IMR-90 (cell line): ENCODE measurements around the gene FKBP7. TPM values are rescaled to one million over a fixed set of nuclear protein-coding genes. Genes with fewer than 3 reads are reported as not detected.
A peak's percentile ranks its signal among the peaks of the same experiment; 100 is the strongest.

Experiments used
- ATAC-seq: fragments of 200-7000 bp; cut with Tn5 transposase; 2 replicates; pipeline ENCODE4 v1.9.1; 2020; ENCODE audit warnings: low read depth, mild to moderate bottlenecking, moderate library complexity
- BruUV-seq: library from RNA; stranded (reverse); fragments of 400-500 nt; replicated peaks from 2 replicates; lab custom pipeline; 2021; lab: Mats Ljungman, UMichigan
- CTCF ChIA-PET: fragments of 300-600 bp; formaldehyde crosslinking; extraction: SDS; loops from one replicate; lab custom pipeline; 2021; ENCODE audit warnings: antibody characterized with exemption; lab: Yijun Ruan, JAX
- POLR2A ChIA-PET: fragments of 300-600 bp; sonication (Branson Sonifier 250); formaldehyde crosslinking; loops from one replicate; lab custom pipeline; 2022; ENCODE audit warnings: antibody characterized with exemption; ENCODE audit not compliant: unreplicated experiment; lab: Charles Lee
- DNase-seq: peaks from one replicate; pipeline ENCODE4 v3.0.0; 2013
- H2AFZ ChIP-seq: replicated peaks from 2 replicates; pipeline ENCODE3; 2013; ENCODE audit warnings: low read length, mild to moderate bottlenecking; ENCODE audit not compliant: poor library complexity
- H2AK5ac ChIP-seq: 2 replicates; pipeline ENCODE4 v1.6.1; 2013; ENCODE audit warnings: low read depth, low read length, inconsistent platforms
- H2AK9ac ChIP-seq: replicated peaks from 2 replicates; pipeline ENCODE3; 2013; ENCODE audit warnings: mild to moderate bottlenecking, low read depth, low read length, moderate library complexity; ENCODE audit not compliant: poor library complexity
- H2BK120ac ChIP-seq: 2 replicates; pipeline ENCODE4 v1.6.1; 2013; ENCODE audit warnings: low read depth, low read length, inconsistent platforms
- H2BK15ac ChIP-seq: 3 replicates; pipeline ENCODE4 v1.6.1; 2013; ENCODE audit warnings: low read depth, low read length, inconsistent platforms
- H2BK20ac ChIP-seq: 2 replicates; pipeline ENCODE4 v1.6.1; 2013; ENCODE audit warnings: low read depth, mild to moderate bottlenecking, inconsistent platforms, low read length, moderate library complexity
- H2BK5ac ChIP-seq: 2 replicates; pipeline ENCODE4 v1.6.1; 2013; ENCODE audit warnings: mild to moderate bottlenecking, low read depth, low read length, inconsistent platforms; ENCODE audit not compliant: poor library complexity, severe bottlenecking
- H3K14ac ChIP-seq: replicated peaks from 2 replicates; pipeline ENCODE4 v1.6.1; 2013; ENCODE audit warnings: low read depth, low read length, inconsistent platforms
- H3K18ac ChIP-seq: 2 replicates; pipeline ENCODE4 v1.6.1; 2013; ENCODE audit warnings: low read depth, low read length, control low read depth
- H3K23ac ChIP-seq: 2 replicates; pipeline ENCODE4 v1.6.1; 2013; ENCODE audit warnings: low read depth, low read length, inconsistent platforms
- H3K27ac ChIP-seq: 2 replicates; pipeline ENCODE4 v1.5.1; 2013; ENCODE audit warnings: mild to moderate bottlenecking, control low read depth, low read length; ENCODE audit not compliant: insufficient read depth
- H3K27me3 ChIP-seq: 2 replicates; pipeline ENCODE4 v1.6.1; 2013; ENCODE audit warnings: low read length; ENCODE audit not compliant: control insufficient read depth, insufficient read depth
- H3K36me3 ChIP-seq: 2 replicates; pipeline ENCODE4 v1.6.1; 2013; ENCODE audit warnings: low read length, mixed read lengths; ENCODE audit not compliant: control insufficient read depth, insufficient read depth
- H3K4ac ChIP-seq: 2 replicates; pipeline ENCODE4 v1.6.1; 2013; ENCODE audit warnings: low read depth, low read length, inconsistent platforms
- H3K4me1 ChIP-seq: 2 replicates; pipeline ENCODE4 v1.6.1; 2013; ENCODE audit warnings: low read length, mixed read lengths; ENCODE audit not compliant: control insufficient read depth, insufficient read depth
- H3K4me2 ChIP-seq: 2 replicates; pipeline ENCODE4 v1.6.1; 2013; ENCODE audit warnings: low read depth, mild to moderate bottlenecking, control low read depth, low read length, moderate library complexity
- H3K4me3 ChIP-seq: 2 replicates; pipeline ENCODE4 v1.5.1; 2013; ENCODE audit warnings: low read depth, mild to moderate bottlenecking, control low read depth, low read length, moderate library complexity; ENCODE audit not compliant: insufficient read depth
- H3K56ac ChIP-seq: 2 replicates; pipeline ENCODE4 v1.6.1; 2013; ENCODE audit warnings: low read length, inconsistent platforms; ENCODE audit not compliant: insufficient read depth; ENCODE audit errors: extremely low read depth
- H3K79me1 ChIP-seq, 2 experiments: 2 replicates each; pipeline ENCODE4 v1.6.1; 2013; ENCODE audit warnings: low read length in 2 of 2, inconsistent platforms in 1 of 2, low read depth in 1 of 2
- H3K9ac ChIP-seq: 2 replicates; pipeline ENCODE4 v1.6.1; 2013; ENCODE audit warnings: low read depth, low read length, control low read depth
- H3K9me1 ChIP-seq: 2 replicates; pipeline ENCODE4 v1.6.1; 2013; ENCODE audit warnings: low read length, inconsistent platforms; ENCODE audit not compliant: insufficient read depth
- H3K9me3 ChIP-seq: 2 replicates; pipeline ENCODE4 v1.6.1; 2013; ENCODE audit warnings: low read length; ENCODE audit not compliant: control insufficient read depth, insufficient read depth
- H4K20me1 ChIP-seq: 2 replicates; pipeline ENCODE4 v1.6.1; 2013; ENCODE audit warnings: low read length, inconsistent platforms; ENCODE audit not compliant: insufficient read depth
- H4K5ac ChIP-seq: 2 replicates; pipeline ENCODE4 v1.6.1; 2013; ENCODE audit warnings: mild to moderate bottlenecking, low read depth, low read length, control low read depth
- H4K8ac ChIP-seq, 2 experiments: 2 replicates each; pipeline ENCODE4 v1.6.1; 2013; ENCODE audit warnings: low read depth in 2 of 2, low read length in 2 of 2, control low read depth in 1 of 2, inconsistent platforms in 1 of 2
- H4K91ac ChIP-seq: 2 replicates; pipeline ENCODE4 v1.6.1; 2013; ENCODE audit warnings: low read depth, low read length, inconsistent platforms; ENCODE audit not compliant: insufficient read depth
- NFE2L2 ChIP-seq: fragments of 150-350 bp; IDR thresholded peaks from 2 replicates; pipeline ENCODE4 v1.6.1; 2016; ENCODE audit warnings: low read depth, mild to moderate bottlenecking, low read length
- RFX5 ChIP-seq: IDR thresholded peaks from 2 replicates; pipeline ENCODE4 v1.8.0; 2012; ENCODE audit warnings: low read depth, mild to moderate bottlenecking, low read length, moderate library complexity
- WGBS, 2 experiments: methylation state at CpG; one replicate each; pipeline versions ENCODE4 v1.1.5 to v1.1.7; 2013; ENCODE audit warnings: missing lambda C conversion rate in 2 of 2; ENCODE audit not compliant: insufficient read length in 1 of 2; ENCODE audit errors: extremely low coverage in 2 of 2; 5-methylcytosine and 5-hydroxymethylcytosine counted together
- dilution Hi-C: fragments of 300-500 bp; cut with HindIII; formaldehyde crosslinking; loops from one replicate; pipeline ENCODE4 v1.14.3; 2018; ENCODE audit warnings: low sequenced_read_pairs; ENCODE audit not compliant: unreplicated experiment
- in situ Hi-C: fragments of 300-500 bp; cut with MboI; formaldehyde crosslinking; loops from 3 replicates; pipeline ENCODE4 v1.14.3; 2019; ENCODE audit warnings: low sequenced_read_pairs, inconsistent platforms, mixed read lengths
- intact Hi-C: fragments of 100-400 bp; cut with micrococcal nuclease; formaldehyde crosslinking; loops from 2 replicates; pipeline ENCODE4 v1.10.0; 2022
- polyA plus RNA-seq, 3 experiments: library from polyadenylated mRNA; depleted of rRNA; stranded (reverse); fragments of >200 nt; gene quantifications; 2 replicates each; pipeline ENCODE4 v1.2.3, GENCODE V29; 2012; ENCODE audit warnings: low replicate concordance in 1 of 3
- total RNA-seq: library from RNA; depleted of rRNA; stranded (reverse); fragments of >200 nt; gene quantifications from 2 replicates; pipeline ENCODE4 v1.2.3, GENCODE V29; 2012

The FKBP7 gene
- total and polyA plus RNA-seq, 2 of the 4 experiments (the other 2 are of a cell fraction): 32.6 to 51.0 TPM

DNA sequence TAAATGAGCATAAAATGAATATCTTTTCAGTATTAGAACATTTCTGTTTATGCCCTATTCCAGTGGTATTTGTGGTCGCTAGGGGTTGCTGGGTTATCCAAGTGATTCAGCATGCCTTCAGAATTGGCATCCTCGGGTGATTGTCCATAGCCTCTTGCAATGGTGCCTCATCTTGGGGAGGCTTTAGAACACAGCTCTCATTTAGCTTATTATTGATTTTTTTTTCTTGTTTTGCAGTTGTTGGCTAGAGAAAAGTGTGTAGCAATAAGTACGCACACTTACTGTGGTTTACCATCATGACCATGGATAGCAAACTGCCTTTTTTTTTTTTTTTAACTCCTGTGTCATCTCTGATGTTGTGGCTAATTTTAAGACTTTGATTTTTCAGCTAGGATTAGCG is 35.5 kb upstream of the FKBP7 start:
- peak; percentile 33 for DNase-seq
- no TSS peak for BruUV-seq
- H4K91ac ChIP-seq: no peak overlapping the region

More for the DNA sequence above, 35.5 kb upstream of the FKBP7 start:
- CTCF ChIA-PET: interaction anchor here (0.6 kb wide), 2 partner anchors 46 to 258 kb away, joined by 3 read pairs; no protein-coding TSS in a partner anchor
- Histone ChIP-seq H3K36me3 (peaks cover 8% of the 10 kb centered on the region; the same call in 1 of the 2 replicates), H2BK120ac (no peak overlapping the region), H3K14ac (no peak overlapping the region), H4K20me1 (no peaks in the 10 kb centered on the region), H3K56ac (no peak overlapping the region), H4K5ac (no peak overlapping the region), H3K27ac (no peak overlapping the region), H3K4me3 (no peak overlapping the region), H2AK5ac (no peak overlapping the region), H3K4me2 (no peak overlapping the region), H3K9me3 (no peaks in the 10 kb centered on the region), H2BK5ac (no peak overlapping the region), H3K4ac (no peak overlapping the region), H3K23ac (no peak overlapping the region), H3K9me1 (0 out of 2 replicates have a peak, but pooled peaks cover 6% of the 10 kb centered on the region), H3K18ac (no peak overlapping the region), H2BK20ac (no peak overlapping the region), H2AK9ac (no peak overlapping the region), H3K27me3 (no peaks in the 10 kb centered on the region), H3K4me1 (peaks cover 2% of the 10 kb centered on the region; the same call in 1 of the 2 replicates), H3K9ac (no peak overlapping the region), H3K79me1 (peaks cover under 1 to 2% of the 10 kb centered on the region in 2 experiments; a peak in 2 of 4 replicates), H2BK15ac (no peak overlapping the region), H4K8ac (no peak overlapping the region), H2AFZ (no peak overlapping the region)
- intact Hi-C loops: no loop called here
- dilution Hi-C loops: no loop called here
- 0 out of 2 replicates have a peak, but pooled peaks have one; percentile 33 for TF ChIP-seq RFX5
- TF ChIP-seq NFE2L2: no peak
- POLR2A ChIA-PET: no interaction called here
- no peak for ATAC-seq
- in situ Hi-C loops: no loop called here
- WGBS, 2 experiments: no CpG with 5 or more reads among the region's 4 CpGs
